Body of pancreas (tissue), 4 donors: ENCODE measurements around the gene SECTM1.

Experiments used
- POLR2A ChIP-seq, 3 donors: fragments of 450-650 bp; IDR thresholded peaks; one replicate each; pipeline ENCODE4 v1.6.1; 2016; ENCODE audit warnings: antibody characterized with exemption in 3 of 3, mild to moderate bottlenecking in 2 of 3
- TF ChIP-seq, protein P1 (sequence below), 7 experiments: fragments of 450-650 bp in 4 of 7; fragments of 200-600 bp in 3 of 7; sonication (generic) in 3 of 7; IDR thresholded peaks; one replicate each; pipeline ENCODE4 v1.5.1; 2016 to 2019; ENCODE audit warnings: antibody characterized with exemption in 7 of 7

DNA sequence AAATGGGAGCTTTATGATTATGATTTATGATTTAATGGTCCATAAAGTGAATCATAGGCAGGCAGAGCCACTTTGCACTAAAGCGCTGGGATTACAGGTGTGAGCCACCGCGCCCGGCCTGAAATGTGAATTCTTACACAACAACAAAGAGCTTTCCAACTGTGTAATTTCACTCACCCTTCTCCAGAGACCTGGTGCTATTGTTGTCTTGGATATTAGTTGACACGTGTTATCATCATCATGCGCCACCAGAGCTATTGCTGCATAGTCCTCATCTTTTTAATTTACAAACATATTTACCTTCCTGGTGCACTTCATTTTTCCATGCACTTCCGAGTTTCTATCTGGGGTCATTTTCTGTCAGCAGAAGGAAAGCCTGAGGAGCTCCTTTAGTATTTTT, 33.2 kb upstream of the SECTM1 start:
- no peak for TF ChIP-seq POLR2A (IDR thresholded peaks at IDR 0.05)
- TF ChIP-seq, protein P1, sequence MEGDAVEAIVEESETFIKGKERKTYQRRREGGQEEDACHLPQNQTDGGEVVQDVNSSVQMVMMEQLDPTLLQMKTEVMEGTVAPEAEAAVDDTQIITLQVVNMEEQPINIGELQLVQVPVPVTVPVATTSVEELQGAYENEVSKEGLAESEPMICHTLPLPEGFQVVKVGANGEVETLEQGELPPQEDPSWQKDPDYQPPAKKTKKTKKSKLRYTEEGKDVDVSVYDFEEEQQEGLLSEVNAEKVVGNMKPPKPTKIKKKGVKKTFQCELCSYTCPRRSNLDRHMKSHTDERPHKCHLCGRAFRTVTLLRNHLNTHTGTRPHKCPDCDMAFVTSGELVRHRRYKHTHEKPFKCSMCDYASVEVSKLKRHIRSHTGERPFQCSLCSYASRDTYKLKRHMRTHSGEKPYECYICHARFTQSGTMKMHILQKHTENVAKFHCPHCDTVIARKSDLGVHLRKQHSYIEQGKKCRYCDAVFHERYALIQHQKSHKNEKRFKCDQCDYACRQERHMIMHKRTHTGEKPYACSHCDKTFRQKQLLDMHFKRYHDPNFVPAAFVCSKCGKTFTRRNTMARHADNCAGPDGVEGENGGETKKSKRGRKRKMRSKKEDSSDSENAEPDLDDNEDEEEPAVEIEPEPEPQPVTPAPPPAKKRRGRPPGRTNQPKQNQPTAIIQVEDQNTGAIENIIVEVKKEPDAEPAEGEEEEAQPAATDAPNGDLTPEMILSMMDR (IDR thresholded peaks at IDR 0.05) = no peak
